Stimulated activated CD8-positive, alpha-beta memory T cell treated with anti-CD3 and anti-CD28 coated beads, Interleukin-2, amount 100 ng/mL, for 48 hours (primary cell): Measurements from ENCODE around the gene CUL7.
"Not testable (repeated sequence)": the region's sequence is repeated elsewhere in the genome, so short reads cannot be mapped to it uniquely, and the experiment has no call there.

Source experiments
- DNase-seq, 2 donors: peaks; one replicate each; pipeline ENCODE4 v3.0.0-alpha.2; 2020; ENCODE audit warnings: low read depth in 2 of 2

CUL7 gene

DNA sequence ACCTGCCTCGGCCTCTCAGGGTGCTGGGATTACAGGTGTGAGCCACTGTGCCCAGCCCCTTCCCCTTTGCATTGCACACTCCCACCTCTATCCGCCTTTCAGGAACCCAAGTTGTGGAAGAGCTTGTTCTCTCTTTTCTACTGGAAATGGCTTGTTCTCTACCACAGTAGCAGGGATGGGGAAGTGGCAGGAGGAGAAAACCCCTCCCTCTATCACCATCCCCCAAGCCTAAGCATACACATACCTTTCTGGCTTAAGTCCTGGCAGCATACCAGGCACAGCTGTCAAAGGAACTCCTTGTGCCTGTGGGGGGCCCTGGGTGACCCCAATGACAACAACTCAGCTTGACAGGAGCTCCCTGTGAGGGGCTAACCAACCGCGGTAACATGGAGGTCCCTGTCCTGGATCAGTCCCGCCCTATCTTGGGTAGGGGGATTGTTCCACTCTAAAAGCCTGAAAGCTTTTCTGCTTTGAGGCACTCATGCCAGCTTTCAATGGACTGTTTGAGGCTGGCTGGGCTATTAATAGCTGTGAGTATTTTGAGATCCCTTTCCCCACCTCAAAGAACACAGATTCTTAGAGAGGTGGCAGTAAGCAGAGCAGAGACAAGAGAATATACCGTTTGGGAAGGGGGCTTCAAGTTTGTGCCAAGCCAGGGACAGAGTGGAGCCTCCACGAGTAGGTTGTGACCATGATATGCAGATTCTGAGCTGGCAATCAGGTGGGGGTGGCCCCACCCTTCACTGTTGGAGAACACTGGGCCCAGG lies 37.3 kb downstream of the CUL7 start:
- no peak for DNase-seq

DNA sequence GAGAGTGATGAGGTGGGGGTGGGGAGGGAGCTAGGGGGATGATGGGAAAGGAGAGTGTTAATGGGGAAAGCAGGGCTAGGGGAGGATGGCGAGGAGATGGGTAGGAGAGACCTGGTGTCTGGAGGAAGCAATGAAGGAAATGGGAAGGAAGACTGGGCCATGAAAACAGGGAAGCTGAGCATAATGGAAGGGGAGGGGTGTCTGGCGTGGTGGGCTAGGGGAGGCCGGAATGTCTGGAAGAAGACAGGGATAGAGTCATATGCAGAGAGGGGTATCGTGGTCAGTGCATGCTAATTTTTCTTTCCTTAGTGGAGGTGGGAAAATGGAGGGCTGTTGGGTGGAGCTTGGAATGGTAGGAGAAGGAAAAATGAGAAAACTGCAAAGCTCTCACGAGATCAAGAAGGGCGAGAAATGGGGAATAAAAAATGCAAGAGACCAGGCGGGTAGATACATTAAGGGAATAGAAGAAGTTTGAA lies 39.2 kb downstream of the CUL7 start:
- no peak for DNase-seq

DNA sequence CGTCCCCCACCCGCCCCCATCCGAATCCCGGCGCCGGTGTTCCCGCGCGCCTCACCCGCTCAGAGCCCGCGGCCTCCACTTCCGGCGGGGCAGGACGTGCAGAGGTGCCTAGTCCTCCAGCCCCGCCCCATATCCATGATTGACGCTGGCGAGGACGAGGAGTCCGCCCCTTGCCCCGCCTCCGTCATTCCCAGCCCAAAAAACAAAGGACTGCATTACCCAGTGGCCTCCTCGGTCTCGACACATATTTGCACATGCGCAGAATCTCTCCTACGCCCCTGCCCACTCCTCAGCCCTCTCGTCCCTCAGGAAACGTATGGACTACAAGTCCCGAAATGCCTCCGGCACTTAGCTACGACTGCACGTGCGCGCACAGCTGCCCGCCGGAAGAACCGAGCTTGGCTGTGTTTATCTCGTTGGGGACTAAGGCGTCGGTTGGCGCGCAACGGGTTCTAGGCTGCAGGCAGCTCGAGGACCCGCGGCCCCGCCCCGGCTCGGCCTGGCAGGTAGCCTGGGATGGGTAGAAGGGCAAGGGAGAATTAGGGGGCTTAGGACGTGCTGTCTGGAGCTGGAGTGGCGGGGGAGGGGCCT lies 39.7 kb downstream of the CUL7 start, which contains the start of the genes KLHDC3 and MEA1:
TSS of gene KLHDC3 (plus strand) at position 407 of the 591 bp plus-strand sequence. CDS start 2,944 bp downstream, outside the sequence.
TSS of gene MEA1 (minus strand) at position 104 of the 591 bp plus-strand sequence. CDS start 133 bp downstream, outside the sequence.
- peak; percentile 97 to 98 for DNase-seq

DNA sequence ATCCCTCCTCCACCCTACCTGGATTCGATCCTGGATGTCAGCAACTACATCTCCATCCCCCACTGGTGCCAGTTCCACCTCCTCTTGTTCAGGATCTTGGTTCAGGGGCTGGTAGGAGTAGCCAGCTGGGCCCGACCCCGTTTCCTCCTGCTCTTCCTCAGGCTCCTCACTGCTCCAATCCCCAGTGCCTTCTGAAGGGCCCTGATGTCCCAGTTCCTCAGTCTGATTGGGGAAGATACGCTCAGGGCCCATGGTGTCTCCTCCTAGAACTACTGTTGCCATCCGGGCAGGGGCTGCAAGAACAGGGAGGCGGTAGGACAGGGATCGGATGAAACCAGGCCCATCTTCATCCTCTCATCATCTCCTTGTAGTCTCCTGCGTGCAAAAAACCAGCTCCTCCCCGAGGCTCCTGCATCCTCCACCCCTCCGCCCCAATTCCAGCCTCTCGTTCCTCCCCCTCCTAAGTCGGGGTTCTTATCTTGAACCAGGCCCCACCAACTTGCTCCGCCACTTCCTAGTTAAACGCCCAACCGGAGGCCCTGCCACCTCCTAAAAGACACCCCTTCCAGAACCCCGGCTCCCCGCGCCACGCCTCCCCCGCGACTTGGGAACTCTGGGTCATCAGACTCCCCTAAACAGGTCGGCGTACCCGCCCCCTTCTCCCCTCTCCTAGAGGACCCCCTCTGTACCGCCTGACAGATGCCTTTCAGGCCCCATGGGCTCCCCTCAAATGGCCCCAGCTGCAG lies 40.4 kb downstream of the CUL7 start:
- no peak for DNase-seq

DNA sequence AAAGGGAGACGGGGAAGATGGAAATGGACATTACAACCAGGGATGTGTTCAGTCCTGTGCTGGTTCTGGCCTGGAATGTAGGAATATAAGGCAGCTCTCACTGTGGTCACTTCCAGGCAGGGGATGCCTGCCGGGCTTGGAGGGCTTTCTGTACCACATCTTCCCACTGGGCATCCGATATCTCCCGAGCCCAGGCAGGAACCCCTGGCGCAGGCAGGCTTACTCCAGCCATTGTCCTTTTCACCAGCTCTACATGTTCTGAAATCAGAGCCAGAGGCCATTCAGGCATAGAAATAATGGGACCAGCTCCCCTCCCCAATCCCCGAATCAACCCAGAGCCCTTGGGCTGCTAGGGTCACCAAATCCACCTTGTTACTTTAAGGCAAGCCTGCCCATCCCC lies 41.3 kb downstream of the CUL7 start:
- no peak for DNase-seq

DNA sequence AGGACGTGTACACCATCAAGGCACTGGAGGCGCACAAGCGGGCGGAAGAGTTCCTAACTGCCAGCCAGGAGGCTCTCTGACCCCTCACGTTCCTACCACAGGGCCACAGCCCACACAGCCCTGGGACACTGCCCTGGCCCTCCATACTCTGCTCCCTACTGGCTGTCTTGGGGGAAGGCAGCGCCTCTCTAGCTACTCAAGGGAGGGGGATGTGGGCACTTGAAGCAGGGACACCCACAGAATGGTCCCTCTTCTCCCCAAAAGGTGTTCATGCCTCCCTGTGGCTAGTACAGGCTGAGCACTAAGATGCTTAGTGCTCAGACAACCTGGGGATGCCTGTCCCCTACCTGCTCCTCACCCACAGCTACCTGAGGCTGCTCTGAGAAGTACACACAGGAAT lies 42.4 kb downstream of the CUL7 start:
- no peak for DNase-seq

DNA sequence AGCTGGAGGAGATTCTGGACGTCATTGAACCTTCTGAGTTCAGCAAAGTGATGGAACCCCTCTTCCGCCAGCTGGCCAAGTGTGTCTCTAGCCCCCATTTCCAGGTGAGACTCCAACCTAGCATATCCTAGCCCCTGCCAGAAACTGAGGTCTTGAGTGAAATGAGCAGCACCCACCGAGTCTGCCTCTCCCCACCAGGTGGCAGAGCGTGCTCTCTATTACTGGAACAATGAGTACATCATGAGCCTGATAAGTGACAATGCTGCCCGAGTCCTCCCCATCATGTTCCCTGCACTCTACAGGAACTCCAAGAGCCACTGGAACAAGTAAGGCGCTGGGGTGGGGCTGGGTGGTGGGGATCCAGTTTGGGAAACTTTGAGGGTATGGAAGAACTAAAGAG lies 44.5 kb downstream of the CUL7 start:
- DNase-seq: no peak

DNA sequence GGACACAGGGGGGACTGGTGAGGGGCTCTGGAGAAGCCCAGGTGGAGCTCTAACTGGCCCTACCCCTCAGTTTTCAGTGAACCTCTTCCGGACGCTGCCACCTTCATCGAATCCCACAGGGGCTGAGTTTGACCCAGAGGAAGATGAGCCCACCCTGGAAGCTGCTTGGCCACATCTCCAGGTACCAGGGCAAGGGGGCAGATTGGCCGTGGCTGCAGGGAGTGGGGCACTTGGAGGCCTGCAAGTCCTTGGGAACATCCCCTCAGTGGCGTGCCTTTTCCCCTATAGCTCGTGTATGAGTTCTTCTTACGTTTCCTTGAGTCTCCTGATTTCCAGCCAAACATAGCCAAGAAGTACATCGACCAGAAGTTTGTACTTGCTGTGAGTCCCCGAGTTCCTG lies 46.5 kb downstream of the CUL7 start:
- DNase-seq: no peak

DNA sequence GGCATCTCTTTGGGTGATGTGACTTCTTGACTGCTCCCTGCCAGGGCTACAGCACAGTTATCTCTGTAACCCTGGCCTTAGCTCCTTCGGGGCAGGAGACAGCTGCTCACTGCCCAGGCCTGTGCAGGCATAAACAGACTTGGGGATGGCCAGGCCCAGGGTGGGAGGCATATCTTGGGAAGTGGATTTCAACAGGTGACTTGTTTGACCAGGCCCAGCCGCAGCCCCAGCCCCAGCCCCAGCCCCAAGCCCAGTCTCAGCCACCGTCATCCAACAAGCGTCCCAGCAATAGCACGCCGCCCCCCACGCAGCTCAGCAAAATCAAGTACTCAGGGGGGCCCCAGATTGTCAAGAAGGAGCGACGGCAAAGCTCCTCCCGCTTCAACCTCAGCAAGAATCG lies 47.4 kb downstream of the CUL7 start:
- DNase-seq: no peak

DNA sequence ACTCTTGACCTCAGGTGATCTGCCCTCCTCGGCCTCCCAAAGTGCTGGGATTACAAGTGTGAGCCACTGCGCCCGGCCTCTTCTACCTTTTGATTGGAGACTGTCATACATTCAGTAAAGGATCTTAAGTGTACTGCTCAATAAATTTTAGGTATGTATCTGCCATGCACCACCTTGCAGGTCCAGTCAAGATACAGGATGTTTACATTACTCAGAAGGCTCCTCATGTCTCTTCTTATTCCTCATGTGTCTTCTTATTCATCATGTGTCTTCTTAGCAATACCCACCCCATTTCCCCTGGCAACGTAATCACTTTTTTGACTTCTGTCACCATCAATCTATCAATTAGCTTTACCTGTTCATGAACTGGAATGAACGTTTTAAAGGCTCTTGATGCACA lies 47.8 kb downstream of the CUL7 start:
- no peak for DNase-seq

DNA sequence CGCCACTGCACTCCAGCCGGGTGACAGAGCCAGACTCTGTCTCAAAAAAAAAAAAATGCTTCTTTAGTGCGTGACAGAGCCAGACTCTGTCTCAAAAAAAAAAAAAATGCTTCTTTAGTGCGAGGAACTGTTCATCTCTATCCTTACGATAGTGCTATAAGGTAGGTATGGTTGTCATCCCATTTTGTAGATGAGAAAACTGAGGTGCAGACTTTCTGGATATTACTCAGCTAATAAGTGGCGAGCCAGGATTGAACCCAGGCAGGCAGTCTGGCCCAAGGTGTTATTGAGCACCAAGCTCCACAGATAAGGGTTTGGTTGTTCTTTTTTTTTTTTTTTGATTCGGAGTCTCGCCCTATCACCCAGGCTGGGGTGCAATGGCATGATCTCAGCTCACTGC lies 51.8 kb downstream of the CUL7 start:
- DNase-seq: no peak

DNA sequence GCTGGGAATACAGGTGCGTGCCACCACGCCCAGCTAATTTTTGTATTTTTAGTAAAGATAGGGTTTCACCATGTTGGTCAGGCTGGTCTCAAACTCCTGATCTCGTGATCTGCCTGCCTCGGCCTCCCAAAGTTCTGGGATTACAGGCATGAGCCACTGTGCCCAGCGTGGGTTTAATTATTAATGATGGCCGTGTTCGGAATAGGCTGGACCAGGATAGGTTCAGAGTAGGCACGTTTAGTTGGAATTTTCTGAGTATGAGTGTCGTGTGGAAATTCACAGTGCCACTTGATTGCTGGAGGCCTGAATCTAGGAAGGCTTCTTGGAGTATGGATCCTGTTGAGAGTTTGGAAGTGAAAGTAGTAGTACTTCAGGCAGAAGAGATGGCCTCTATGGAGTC lies 55.4 kb downstream of the CUL7 start:
- not testable (repeated sequence) for DNase-seq

DNA sequence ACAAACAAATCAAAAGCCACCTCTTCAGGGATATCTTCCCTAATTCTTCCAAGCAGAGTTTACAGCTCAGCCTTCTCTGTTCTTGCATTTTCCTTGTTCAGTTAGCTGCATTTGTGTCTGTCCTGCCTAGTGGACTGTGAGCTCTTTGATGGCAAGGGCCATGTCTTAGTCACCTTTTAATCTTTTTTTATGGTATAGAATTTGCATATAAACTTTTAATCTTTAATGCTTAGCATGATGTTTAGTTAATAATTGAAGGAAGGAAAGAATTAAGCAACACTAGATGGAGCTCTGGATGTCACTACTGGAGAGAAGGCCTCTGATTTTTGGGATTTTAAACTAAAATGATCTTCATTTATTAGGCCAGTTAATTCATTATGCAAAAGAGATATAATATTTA lies 57.1 kb downstream of the CUL7 start:
- DNase-seq: no peak

DNA sequence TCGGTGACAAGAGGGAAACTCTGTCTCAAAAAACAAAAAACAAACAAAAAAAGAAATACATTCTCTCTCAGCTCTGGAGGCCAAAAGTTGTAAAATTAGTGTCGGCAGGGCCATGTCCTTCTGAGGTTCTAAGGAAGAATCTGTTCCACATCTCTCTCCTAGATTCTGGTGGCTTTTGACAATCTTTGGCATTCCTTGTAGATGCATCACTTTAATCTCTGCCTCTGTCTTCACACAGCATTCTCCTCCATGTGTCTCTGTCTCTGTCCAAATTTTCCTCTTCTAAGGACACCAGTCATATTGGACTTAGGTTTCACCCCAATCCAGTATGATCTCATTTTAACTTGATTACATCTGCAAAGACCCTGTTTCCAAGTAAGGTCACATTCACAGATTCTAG lies 60.2 kb downstream of the CUL7 start:
- no peak for DNase-seq

DNA sequence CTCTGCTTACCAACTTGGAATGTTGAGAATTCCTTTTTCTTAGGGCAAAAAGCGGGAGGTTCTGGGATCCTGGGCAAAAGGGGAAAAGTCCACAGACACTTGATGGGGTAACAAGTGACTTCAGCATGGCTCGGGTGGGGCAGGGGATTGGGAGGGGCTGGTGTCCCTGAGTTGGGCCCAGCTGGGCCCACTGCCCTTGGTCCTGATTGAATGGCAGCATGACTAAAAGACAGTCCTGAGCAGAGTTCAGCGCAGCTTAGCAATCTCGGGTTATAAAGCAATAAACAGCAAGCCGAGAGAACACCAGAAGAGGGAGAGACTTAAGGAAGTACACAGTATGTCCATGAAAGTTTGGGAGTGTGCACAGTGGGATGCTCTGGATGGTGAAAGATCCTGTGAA lies 63.7 kb downstream of the CUL7 start:
- no peak for DNase-seq

DNA sequence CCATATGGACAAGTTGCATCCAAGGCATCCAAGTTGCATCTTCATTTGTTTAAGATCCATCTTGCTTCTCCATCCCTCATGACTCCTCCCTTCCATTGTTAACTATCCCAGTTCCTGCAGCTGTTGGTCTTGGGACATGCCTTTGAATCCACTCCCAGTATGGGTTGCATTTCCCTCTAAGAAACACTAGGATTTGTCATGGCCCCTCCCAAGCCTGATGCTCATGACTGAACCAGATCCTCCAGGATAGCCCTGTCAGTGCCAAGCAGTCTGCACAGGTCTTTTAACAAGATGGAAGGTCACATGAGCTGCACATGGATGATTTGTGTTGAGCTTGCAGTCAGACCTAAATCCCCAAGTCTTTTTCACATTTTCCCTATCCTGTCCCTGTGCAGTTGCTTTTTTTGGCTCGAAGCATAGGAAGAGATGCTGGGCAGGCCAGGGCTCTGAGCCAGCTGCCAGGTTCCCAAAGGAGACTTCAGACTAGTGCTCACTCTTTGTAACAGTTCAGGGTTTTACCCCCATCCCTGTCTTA lies 65.1 kb downstream of the CUL7 start:
- DNase-seq: no peak
